Type B pancreatic cell (in vitro differentiated cells): ENCODE results near the gene C12orf57. TPM values are rescaled to one million over a fixed set of nuclear protein-coding genes. Genes with fewer than 3 reads are reported as not detected.
A peak's percentile ranks its signal among the peaks of the same experiment; 100 is the strongest.

Experiments used
- DNase-seq: peaks from one replicate; pipeline ENCODE4 v3.0.0; 2021; ENCODE audit warnings: mixed read lengths; ENCODE audit not compliant: unreplicated experiment; ENCODE audit errors: extremely low spot score
- H3K27ac Mint-ChIP-seq: 2 replicates; pipeline ENCODE4 v1.8.0; 2021; ENCODE audit warnings: mild to moderate bottlenecking, mixed read lengths
- H3K27me3 Mint-ChIP-seq: 2 replicates; pipeline ENCODE4 v1.8.0; 2021; ENCODE audit warnings: mixed read lengths
- H3K36me3 Mint-ChIP-seq: 2 replicates; pipeline ENCODE4 v1.8.0; 2021; ENCODE audit warnings: mixed read lengths
- H3K4me1 Mint-ChIP-seq: one replicate; pipeline ENCODE4 v1.8.0; 2021; ENCODE audit warnings: mixed read lengths; ENCODE audit not compliant: unreplicated experiment
- H3K4me3 Mint-ChIP-seq: 2 replicates; pipeline ENCODE4 v1.8.0; 2021; ENCODE audit warnings: mild to moderate bottlenecking, mixed read lengths
- H3K9me3 Mint-ChIP-seq: 2 replicates; pipeline ENCODE4 v1.8.0; 2021; ENCODE audit warnings: mixed read lengths
- CTCF ChIP-seq: fragments of 200-600 bp; sonication (generic); conservative IDR thresholded peaks from 2 replicates; pipeline ENCODE4 v1.5.0; 2021; ENCODE audit warnings: antibody characterized with exemption, mild to moderate bottlenecking
- total RNA-seq: library from RNA; stranded (reverse); gene quantifications from 2 replicates; pipeline ENCODE4 v1.2.1, GENCODE V29; 2021; ENCODE audit warnings: low replicate concordance

The C12orf57 gene
- total RNA-seq, 1 donor from 2014 or later: 220 TPM

GRCh38 chr12:6952121-6952862 lies 8.5 kb downstream of the C12orf57 start:
- DNase-seq: no peak
- Mint-ChIP-seq H3K4me1 (peaks cover 5% of the 10 kb centered on the region), H3K27me3 (no peaks in the 10 kb centered on the region), H3K9me3 (no peaks in the 10 kb centered on the region), H3K36me3 (peaks cover 4% of the 10 kb centered on the region), H3K27ac (no peak overlapping the region), H3K4me3 (no peak overlapping the region)
- no peak for TF ChIP-seq CTCF

GRCh38 chr12:6952863-6953441 lies 9.1 kb downstream of the C12orf57 start:
- H3K27me3 Mint-ChIP-seq: no peaks in the 10 kb centered on the region
- DNase-seq: no peak
- H3K4me3 Mint-ChIP-seq: no peak overlapping the region
- no peak for TF ChIP-seq CTCF
- H3K36me3 Mint-ChIP-seq: peaks cover 4% of the 10 kb centered on the region
- H3K4me1 Mint-ChIP-seq: peaks cover 5% of the 10 kb centered on the region
- no peaks in the 10 kb centered on the region for H3K9me3 Mint-ChIP-seq
- no peak overlapping the region for H3K27ac Mint-ChIP-seq

GRCh38 chr12:6953442-6954315 lies 9.9 kb downstream of the C12orf57 start:
- Mint-ChIP-seq H3K36me3 (peaks cover 4% of the 10 kb centered on the region), H3K27me3 (no peaks in the 10 kb centered on the region), H3K9me3 (no peaks in the 10 kb centered on the region), H3K4me3 (no peak overlapping the region), H3K27ac (peak overlapping the region; percentile 59), H3K4me1 (peaks cover 5% of the 10 kb centered on the region)
- DNase-seq: no peak
- no peak for TF ChIP-seq CTCF

GRCh38 chr12:6954316-6955107 lies 10.7 kb downstream of the C12orf57 start:
- H3K27me3 Mint-ChIP-seq: no peaks in the 10 kb centered on the region
- no peak for TF ChIP-seq CTCF
- H3K27ac Mint-ChIP-seq: peak overlapping the region; percentile 59
- no peaks in the 10 kb centered on the region for H3K9me3 Mint-ChIP-seq
- no peak overlapping the region for H3K4me3 Mint-ChIP-seq
- peaks cover 5% of the 10 kb centered on the region for H3K4me1 Mint-ChIP-seq
- H3K36me3 Mint-ChIP-seq: no peaks in the 10 kb centered on the region
- DNase-seq: no peak
